ENCODE results near the gene MAD1L1. TPM values are rescaled to one million over a fixed set of nuclear protein-coding genes. Genes with fewer than 3 reads are reported as not detected.

The MAD1L1 gene
- total and polyA plus RNA-seq, 2 of the 8 experiments (the other 6 are each of a cell fraction or from before 2014, with no cell fraction given): 40.4 to 44.6 TPM

DNA sequence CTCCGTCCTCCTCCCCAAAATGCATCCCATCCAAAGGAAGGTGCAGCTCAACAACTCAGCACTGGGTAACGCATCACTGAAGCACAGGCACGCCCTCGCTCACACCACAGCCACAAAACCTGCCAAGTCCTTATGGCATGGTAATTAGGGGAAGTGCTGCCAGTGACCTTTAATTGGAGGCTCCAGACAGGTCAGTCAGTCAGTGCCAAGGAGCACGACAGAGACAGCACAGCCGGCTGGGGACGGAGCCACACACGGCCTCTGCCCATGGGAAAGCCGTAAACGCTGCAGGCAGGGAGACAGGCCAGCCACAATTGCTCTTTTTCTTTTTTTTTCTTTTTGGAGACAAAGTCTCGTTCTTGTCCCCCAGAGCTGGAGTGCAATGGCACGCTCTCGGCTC is 146.5 kb downstream of the MAD1L1 start:
- no peak overlapping the region for H2BK12ac ChIP-seq (ENCODE audit: low read depth, low read length)
- 0 out of 2 replicates have a peak overlapping the region, but pooled peaks have one; percentile 6 for H2AK5ac ChIP-seq (ENCODE audit: low read depth, low read length)
- no peak overlapping the region for H3K4me2 ChIP-seq (ENCODE audit: insufficient read depth in 1 of 2, low read depth in 2 of 2, low read length in 2 of 2)
- no peak overlapping the region for H3K4me3 ChIP-seq (ENCODE audit: extremely low read depth in 1 of 4, insufficient read depth in 2 of 4, low read depth in 3 of 4, low read length in 4 of 4)
- no peaks in the 10 kb centered on the region for H3K36me3 ChIP-seq (ENCODE audit: control insufficient read depth in 2 of 4, insufficient read depth in 4 of 4, low read length in 3 of 4)
- no peak overlapping the region for H2BK20ac ChIP-seq (ENCODE audit: low read length)
- H3K9me3 ChIP-seq (ENCODE audit: insufficient read depth in 2 of 2, low read depth in 1 of 2, low read length in 1 of 2): no peaks in the 10 kb centered on the region
- POLR2A ChIA-PET (ENCODE audit: partially characterized antibody): no interaction called here
- no peak overlapping the region for H3K56ac ChIP-seq (replicated peaks; ENCODE audit: insufficient read length, low read depth, low read length)
- H4K91ac ChIP-seq (replicated peaks; ENCODE audit: insufficient read length, low read length): no peak overlapping the region
- no peak overlapping the region for H2BK5ac ChIP-seq (ENCODE audit: low read depth, low read length)
- peaks cover 0 to 1% of the 10 kb centered on the region in 2 experiments for H4K20me1 ChIP-seq (replicated peaks in 1 of 2; ENCODE audit: control insufficient read depth in 1 of 2, insufficient read depth in 2 of 2, low read length in 2 of 2)
- WGBS, 2 experiments (ENCODE audit: extremely low coverage in 1 of 2, insufficient coverage in 1 of 2, insufficient read length in 1 of 2, insufficient replicate concordance in 2 of 2, low coverage in 1 of 2, low lambda C conversion rate in 2 of 2, missing lambda C conversion rate in 1 of 2): 89% methylated on average over 10 of the region's 13 CpGs; no CpG with 5 or more reads in 1 of the 2 experiments
- DNase-seq (ENCODE audit: low read depth in 1 of 2, low spot score in 2 of 2): no peak
- no peak for FAIRE-seq
- H3K18ac ChIP-seq (ENCODE audit: extremely low read depth, low read length): no peak overlapping the region
- no peak overlapping the region for H2BK120ac ChIP-seq (replicated peaks; ENCODE audit: low read depth, low read length)
- H2AFZ ChIP-seq (ENCODE audit: low read length): no peak overlapping the region
- H4K5ac ChIP-seq (ENCODE audit: insufficient read length, low read depth, low read length): no peak overlapping the region
- H2BK15ac ChIP-seq (ENCODE audit: low read length): no peak overlapping the region
- no peaks in the 10 kb centered on the region for H3K23me2 ChIP-seq (ENCODE audit: low read depth, low read length)
- H3K4me1 ChIP-seq (replicated peaks in 1 of 4; ENCODE audit: control insufficient read depth in 3 of 4, insufficient read depth in 4 of 4, low read length in 3 of 4): peaks cover 0 to 4% (median 0%) of the 10 kb centered on the region in 4 experiments; a peak in 1 of 7 replicates
- CTCF ChIA-PET (ENCODE audit: partially characterized antibody): interaction anchor here (0.6 to 1.8 kb wide), 5 partner anchors 12 to 23 kb away, joined by 3 to 7 read pairs (median 3); no protein-coding TSS in a partner anchor
- TF ChIP-seq GABPA (IDR thresholded peaks at IDR 0.05; ENCODE audit: borderline replicate concordance, insufficient read depth, low read length): no peak
- TF ChIP-seq SUZ12 (IDR thresholded peaks at IDR 0.05; ENCODE audit: low read length): no peak
- no peak for TF ChIP-seq GTF2F1 (IDR thresholded peaks at IDR 0.05; ENCODE audit: borderline replicate concordance, low read depth, low read length)
- no peak for TF ChIP-seq EGR1 (IDR thresholded peaks at IDR 0.05; ENCODE audit: borderline replicate concordance, low read depth, low read length)
- TF ChIP-seq NANOG (IDR thresholded peaks at IDR 0.05; ENCODE audit: insufficient read depth, low read depth, low read length, poor library complexity, severe bottlenecking): no peak
- no peak for TF ChIP-seq PHF8 (conservative IDR thresholded peaks at IDR 0.05; ENCODE audit: low read depth, low read length)
- H3K27me3 ChIP-seq (replicated peaks in 1 of 4; ENCODE audit: control insufficient read depth in 3 of 4, extremely low read depth in 1 of 4, insufficient read depth in 3 of 4, low read length in 3 of 4): no peaks in the 10 kb centered on the region
- H3K23ac ChIP-seq (ENCODE audit: insufficient read length): no peak overlapping the region
- no peaks in the 10 kb centered on the region for H3K79me2 ChIP-seq (ENCODE audit: control insufficient read depth in 1 of 2, insufficient read depth in 2 of 2, low read length in 2 of 2)
- H3K27ac ChIP-seq (ENCODE audit: low read depth, low read length): no peak overlapping the region
- no peak overlapping the region; the same call in 1 of the 2 replicates for H4K8ac ChIP-seq (ENCODE audit: extremely low read depth, insufficient read depth, low read length)
- H3K14ac ChIP-seq (ENCODE audit: insufficient read length): no peak overlapping the region
- H3K79me1 ChIP-seq (ENCODE audit: low read depth, low read length): no peaks in the 10 kb centered on the region
- H3K9ac ChIP-seq (replicated peaks in 1 of 4; ENCODE audit: extremely low read depth in 1 of 4, low read depth in 3 of 4, low read length in 3 of 4): no peak overlapping the region
- H3K4ac ChIP-seq (replicated peaks; ENCODE audit: insufficient read length, low read depth, low read length): no peak overlapping the region
